ACHN (cell line): ENCODE measurements around the gene INTS11.
"Not testable (repeated sequence)": the region's sequence is repeated elsewhere in the genome, so short reads cannot be mapped to it uniquely, and the experiment has no call there.

Experiments used
- DNase-seq: peaks from one replicate; pipeline ENCODE4 v3.0.0-alpha.2; 2015
- in situ Hi-C: cut with HindIII; loops from 2 replicates; pipeline ENCODE4 v1.10.0; 2017; ENCODE audit warnings: low sequenced_read_pairs, low pct_ligation_motif_present, low pct_unique_long_range_greater_than_20kb

Gene INTS11

DNA sequence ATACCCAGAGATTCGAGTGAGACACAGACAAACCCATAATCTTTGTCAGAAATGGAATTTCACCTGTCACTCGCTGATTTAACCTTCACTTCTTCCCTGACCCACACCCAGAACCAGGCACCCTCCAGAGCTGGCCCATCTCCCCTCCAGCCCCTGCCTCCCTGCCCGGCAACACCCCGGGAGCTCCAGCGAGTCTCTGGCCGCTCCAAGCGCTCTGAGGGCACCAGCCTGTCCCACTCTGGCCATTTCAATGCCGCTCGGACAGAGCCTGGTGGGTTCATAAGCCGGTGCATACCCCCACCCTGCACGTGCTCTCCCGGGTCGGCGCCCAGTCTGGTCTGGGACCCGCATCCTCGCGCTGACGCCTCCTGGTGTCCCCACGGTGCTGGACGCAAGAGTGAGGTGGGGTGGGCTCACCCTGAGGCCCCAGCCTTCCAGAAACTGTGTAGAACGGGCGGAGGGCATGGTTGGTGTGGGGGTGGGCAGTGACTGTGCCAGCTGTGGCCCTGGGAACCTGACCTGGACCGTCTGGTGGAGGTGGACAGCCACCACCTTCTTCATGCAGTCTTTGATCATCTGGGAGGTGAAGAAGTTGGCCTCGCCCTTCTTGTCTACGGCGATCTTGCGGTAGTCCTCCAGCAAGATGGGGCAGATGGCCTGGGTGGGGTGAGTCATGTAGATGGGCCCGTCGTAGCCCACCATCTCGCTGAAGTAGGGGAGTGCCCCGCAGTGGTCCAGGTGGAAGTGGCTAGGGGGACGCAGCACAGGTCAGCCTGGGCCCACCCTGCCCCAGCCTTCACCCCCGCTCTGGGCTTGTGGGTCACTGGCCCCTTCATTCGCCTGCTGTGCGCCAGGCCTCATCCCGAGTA, 5.4 kb downstream of the INTS11 start:
- DNase-seq = no peak

DNA sequence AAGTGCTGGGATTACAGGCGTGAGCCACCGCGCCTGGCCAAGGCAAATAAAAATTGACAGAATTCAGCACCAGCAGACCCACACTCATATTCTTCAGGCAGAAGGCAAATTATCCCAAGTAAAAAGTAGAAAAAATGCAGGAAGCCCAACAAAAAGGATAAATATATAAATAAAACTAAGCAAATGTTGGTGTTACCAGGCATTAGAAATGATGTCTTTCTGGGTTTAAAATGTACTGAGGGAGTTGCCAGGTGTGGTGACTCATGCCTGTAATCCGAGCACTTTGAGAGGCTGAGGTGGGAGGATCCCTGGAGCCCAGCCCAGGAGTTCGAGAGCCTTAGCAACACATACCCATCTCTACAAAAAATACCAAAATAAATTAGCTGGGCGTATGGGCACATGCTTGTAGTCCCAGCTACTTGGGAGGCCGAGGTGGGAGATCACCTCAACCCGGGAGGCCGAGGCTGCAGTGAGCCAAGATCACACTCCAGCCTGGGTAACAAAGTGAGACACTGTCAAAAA, 6.3 kb downstream of the INTS11 start:
- DNase-seq = peak; percentile 83
- in situ Hi-C loops = no loop called here

More for the DNA sequence above, 5.4 kb downstream of the INTS11 start:
- in situ Hi-C loops = no loop called here

DNA sequence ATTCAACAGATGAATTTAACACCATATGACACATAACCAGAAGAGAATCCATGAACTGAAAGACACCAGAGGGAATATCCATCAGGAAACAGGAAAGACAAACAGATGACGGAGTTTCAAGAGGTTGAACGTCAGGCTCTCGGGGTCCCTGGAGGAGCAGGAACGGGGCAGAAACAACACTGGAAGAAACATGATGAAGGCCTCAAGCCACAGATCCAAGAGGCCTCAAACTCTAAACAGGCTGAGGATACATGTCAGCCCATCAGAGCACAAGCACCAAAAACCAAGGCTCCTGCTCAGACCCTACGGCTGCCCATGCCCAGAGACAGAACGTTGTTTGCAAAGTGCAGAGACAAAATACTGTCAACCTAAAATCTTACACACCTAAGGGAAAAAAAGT, 7.0 kb downstream of the INTS11 start:
- DNase-seq = no peak
- in situ Hi-C loops = no loop called here

DNA sequence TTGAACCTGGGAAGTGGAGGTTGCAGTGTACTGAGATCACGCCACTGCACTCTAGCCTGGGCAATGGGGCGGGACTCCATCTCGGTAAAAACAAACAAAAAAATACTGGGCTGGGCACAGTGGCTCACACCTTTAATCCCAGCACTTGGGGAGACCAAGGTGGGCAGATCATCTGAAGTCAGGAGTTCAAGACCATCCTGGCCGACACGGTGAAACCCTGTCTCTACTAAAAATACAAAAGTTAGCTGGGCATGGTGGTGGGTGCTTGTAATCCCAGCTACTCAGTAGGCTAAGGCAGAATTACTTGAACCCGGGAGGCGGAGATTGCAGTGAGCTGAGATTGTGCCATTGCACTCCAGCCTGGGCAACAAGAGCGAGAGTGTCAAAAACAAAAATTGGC, 8.3 kb downstream of the INTS11 start:
- in situ Hi-C loops, DNase-seq: not testable (repeated sequence)

DNA sequence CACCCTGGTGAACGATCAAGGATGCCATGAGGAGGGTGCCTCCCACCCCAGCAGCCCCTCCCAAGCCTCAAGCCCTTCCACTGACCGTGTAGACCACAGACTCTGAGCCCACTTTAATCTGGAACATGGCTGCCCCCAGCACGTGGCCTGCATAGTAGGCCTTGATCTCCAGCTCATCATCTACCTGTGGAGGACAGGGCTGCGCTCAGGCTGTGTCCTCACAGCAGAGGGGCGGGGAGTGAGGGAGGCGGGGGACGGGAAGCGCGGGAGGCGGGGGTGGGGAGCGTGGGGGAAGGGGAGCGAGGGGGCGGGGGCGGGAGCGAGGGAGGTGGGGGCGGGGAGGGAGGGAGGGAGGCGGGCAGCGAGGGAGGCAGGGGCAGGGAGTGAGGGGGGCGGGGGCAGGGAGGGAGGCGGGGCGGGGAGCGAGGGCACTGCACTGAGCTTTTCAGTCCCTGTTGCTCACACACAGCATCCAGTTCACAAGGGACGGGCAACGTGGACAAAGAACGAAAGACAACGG, 9.0 kb downstream of the INTS11 start:
- in situ Hi-C loops = no loop called here
- no peak for DNase-seq

DNA sequence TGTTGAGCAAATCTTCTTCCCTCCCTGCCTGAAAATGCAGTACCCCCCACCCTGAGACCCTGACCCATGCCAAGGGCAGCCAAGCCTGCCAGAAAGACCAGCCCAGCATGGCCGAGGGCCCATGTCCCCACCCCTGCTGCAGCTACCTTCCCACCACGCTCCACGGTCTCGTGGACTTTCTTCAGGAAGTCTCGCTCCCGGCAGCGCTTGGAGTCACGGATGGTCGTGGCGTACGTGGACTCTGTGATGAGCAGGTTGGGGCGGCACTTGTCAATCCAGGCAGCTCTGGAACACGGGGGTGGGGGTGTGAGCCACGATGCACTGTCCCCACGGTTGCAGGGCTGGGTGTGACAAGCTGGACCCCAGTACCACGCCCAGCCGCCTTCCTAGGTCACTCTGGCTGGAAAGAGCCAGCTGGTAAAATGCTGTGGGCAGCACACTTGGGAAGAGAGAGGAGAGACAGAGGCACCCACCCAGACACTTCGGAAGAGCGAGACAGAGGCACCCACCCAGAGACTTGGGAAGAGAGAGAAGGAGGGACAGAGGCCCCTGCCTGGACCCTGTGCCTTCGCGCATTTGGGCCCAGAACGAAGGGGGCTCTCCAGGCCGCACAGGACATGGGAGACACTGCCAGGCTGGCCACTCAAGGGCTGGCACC, 9.7 kb downstream of the INTS11 start:
- no peak for DNase-seq
- in situ Hi-C loops = no loop called here

DNA sequence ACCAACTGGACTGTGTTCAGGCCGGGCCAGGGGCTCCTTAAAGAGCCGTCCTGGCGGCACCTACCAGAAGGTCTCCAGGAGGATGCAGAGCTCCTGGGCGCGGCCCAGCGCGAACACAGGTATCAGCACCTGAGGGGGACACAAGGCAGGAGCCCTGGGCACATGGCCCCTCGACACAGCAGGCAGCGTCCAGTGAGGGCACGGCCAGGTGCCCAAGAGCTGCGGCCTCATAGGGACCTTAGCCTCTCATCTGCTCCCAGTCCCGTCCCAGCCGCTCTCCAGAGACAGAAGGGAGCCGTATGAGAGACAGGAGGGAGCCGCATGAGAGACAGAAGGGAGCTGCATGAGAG, 10.2 kb downstream of the INTS11 start:
- no peak for DNase-seq
- in situ Hi-C loops = no loop called here

DNA sequence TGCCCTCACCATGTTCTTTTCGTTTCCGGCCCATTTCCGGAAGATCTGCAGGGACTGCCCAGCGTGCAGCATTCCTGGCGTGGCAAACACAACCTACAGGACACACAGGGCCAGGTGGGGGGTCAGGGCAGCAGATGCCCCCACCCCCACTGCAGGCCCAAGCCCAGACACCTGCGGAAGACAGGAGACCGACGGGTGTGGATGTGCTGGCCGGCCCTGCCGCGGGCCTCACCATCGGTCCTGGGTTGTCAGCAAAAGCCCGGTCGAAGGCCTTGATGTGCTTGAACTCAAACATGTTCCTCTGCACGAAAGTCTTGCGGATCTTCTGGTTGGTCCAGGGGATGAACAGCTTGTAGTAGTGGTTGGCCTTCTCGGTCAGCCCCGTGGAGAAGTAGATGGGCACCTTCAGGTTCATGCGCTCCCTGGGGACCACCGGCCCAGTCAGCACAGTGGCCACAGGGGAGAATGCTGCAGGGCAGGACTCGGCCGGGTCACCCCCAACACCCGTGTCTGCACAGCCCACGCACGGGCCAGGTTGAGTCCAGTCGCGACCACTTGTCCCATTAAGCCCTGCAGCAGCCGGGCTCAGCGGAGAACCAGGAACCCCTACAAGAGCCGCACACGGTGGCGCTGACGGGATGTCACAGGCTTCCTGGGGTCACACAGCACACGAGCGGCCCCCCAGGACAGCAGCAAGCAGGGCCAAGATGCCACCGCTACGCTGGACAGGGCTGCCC, 10.8 kb downstream of the INTS11 start:
- in situ Hi-C loops = no loop called here
- no peak for DNase-seq

DNA sequence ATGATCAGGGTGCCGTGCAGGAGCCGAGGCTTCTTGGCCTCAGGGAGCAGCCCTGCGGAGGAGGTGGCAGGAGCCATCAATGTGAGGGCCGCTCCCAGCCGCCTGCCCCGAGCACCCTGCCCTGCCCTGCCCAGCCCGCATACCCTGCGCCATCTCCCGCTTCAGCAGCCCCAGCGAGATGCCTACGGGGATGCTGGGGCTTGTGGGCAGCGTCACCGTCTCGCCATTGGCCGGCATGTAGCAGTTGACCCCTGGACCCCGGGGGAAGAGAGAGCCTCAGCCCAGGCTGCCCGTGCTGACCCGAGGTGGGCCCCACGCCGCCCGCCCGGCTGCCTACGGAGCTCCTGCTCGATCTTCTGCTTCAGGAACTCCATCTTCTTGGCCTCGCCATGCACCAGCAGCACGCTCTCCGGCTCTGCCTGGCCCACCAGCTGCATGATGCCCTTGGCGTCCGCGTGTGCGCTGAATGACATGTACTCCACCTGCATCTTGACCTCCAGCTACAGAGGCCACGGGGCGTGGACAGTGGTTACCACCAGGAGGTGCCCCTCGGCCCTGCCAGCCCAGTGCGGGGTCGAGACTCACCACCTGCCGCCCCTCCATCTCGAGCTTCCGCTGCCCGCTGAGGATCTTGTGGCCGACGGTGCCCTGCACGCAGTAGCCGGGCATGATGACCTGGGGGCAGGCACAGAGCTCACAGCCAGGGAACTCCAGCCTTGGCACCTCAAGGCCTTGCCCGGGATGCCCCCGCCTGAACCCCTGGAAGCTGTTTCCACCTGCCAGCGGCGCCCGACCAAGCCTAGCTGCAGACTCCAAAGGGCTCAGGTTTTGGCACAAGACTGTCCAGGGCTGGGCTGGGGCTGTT, 11.8 kb downstream of the INTS11 start:
- in situ Hi-C loops = no loop called here

DNA sequence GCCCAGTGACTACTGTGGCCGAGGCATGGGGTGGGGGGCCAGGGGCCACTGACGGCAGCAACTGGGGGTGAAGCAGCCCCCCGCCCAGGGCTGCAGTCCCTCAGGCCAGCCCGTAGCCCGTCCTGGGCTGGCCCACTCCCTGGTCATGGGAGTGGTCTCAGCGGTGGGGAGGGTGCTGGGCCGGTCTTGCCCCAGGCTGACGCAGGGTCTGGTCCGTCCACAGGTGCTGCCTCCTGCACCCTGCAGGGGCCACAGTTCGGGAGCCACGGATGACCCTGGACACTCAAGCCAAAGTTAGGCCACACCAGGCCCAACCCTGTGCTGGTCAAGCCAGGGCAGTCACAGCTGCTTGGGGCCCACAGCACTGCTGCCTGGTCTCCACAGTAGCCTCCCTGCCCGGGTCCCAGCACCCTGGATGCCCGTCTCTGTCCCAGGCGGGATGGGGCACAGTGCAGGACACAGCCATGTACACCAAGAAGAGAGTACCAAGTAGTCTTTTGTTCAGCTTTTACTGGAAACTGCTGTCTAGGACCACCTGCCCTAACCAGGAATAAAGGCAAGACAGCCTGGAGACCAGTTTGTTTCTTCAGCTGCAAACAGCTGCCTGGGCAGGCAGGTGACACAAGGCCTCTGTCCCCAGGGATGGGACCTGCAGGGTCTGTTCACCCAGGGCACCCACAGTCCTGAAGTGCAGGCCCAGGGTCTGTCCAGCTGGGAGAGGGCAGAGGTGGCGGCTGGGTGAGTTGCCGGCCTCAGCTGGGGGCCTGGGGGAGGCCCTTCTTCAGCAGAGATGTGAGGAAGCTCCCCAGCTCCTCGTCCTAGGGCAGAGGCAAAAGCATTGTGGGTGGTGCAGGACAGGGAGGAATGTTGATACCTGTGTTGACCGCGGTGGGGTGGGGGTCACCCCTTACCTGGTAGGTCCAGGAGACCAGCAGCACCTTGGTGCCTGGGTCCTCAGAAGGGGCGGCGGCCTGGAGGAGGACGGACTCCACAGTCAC, 13.1 kb downstream of the INTS11 start:
- in situ Hi-C loops = no loop called here
- DNase-seq = no peak

More for the DNA sequence above, 11.8 kb downstream of the INTS11 start:
- no peak for DNase-seq

DNA sequence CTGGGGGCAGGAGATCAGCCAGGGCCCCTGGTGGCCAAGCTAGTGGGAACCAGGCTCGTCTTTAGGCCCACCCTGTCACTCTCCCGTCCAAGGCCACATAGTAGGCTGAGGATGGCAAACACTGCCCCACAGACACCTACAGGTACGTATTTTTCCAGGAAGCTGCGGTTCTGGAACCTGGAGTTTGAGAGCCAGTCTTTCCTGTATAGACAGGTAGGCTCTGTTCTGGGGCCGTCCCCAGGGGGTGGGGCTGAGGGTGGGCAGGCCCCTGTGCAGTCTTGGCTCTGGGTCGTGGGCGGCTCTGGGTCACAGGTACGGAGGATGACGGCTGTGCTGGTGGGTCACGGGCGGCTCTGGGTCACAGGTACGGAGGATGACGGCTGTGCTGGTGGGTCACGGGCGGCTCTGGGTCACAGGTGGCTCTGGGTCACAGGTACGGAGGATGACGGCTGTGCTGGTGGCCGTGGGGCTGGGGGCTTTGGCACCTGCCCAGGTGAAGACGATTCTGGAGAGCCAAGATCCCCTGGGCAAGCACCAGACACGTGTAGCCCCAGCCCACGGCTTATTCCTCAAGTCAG, 13.9 kb downstream of the INTS11 start:
- DNase-seq = no peak

DNA sequence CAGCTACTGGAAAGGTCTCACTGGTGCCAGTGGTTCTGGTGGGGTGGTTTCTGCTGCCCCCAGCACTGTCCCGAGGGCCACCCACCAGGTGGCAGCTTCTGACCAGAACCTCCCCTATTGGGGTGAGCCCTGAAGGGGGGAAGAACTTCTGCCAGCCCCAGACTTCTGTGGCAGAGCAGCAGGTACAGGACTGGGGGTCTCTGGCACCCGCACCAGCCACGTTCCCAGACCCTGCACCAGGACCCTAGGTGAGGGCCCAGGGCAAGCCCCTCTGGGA, 14.4 kb downstream of the INTS11 start:
- in situ Hi-C loops = no loop called here

More for the DNA sequence above, 13.9 kb downstream of the INTS11 start:
- in situ Hi-C loops = no loop called here

DNA sequence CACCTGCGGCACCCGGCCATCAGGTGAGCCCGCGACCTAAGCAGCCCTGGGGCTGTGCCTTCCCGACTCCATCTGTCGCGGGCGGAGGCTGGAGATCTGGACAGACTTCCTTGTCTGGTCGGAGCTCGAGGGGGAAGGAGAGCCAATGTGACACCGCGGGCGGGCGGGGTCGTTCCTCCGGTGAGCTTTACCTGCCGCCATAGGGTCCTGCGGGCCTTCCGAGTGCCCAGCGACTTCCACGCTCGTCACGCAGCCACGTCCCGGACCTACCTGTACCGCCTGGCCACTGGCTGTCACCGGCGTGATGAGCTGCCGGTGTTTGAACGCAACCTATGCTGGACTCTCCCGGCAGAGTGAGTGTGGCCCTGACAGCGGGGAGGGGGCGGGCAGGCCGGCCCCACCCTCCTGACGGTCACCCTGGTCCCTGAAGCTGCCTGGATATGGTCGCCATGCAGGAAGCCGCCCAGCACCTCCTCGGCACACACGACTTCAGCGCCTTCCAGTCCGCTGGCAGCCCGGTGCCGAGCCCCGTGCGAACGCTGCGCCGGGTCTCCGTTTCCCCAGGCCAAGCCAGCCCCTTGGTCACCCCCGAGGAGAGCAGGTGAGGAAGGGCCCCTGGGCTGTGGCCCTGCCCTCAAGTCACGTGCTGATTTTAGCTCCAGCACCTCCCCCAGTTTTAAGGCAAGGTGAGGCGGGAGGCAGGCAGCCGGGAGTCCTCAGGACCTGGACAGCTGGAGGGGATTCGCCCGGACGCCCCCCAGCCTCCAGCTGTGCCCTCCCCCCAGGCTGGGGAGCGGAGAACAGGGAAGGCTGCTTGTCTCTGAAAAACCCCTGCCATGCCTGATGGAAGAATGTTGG, 15.0 kb downstream of the INTS11 start:
- no peak for DNase-seq
- in situ Hi-C loops = no loop called here

More for the DNA sequence above, 14.4 kb downstream of the INTS11 start:
- no peak for DNase-seq

DNA sequence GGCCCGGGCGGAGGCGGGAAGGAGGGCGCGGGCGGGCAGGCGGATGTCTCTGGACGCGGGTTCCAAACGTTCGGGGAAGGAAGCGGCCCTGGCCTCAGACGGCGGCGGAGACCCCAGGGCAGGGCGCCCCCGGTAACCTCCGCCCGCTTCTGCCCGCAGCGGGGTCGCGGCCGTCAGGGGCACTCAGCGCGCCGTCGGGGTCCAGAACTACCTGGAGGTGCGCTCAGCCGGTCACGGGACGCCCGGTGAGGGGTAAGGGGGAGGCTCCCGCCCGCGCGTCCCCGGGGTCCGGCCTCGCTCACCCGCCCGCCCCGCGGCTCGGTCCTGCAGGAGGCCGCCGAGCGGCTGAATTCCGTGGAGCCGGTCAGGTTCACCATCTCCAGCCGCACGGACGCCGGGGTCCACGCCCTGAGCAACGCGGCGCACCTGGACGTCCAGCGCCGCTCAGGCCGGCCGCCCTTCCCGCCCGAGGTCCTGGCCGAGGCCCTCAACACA, 15.7 kb downstream of the INTS11 start:
- in situ Hi-C loops = no loop called here
- no peak for DNase-seq

DNA sequence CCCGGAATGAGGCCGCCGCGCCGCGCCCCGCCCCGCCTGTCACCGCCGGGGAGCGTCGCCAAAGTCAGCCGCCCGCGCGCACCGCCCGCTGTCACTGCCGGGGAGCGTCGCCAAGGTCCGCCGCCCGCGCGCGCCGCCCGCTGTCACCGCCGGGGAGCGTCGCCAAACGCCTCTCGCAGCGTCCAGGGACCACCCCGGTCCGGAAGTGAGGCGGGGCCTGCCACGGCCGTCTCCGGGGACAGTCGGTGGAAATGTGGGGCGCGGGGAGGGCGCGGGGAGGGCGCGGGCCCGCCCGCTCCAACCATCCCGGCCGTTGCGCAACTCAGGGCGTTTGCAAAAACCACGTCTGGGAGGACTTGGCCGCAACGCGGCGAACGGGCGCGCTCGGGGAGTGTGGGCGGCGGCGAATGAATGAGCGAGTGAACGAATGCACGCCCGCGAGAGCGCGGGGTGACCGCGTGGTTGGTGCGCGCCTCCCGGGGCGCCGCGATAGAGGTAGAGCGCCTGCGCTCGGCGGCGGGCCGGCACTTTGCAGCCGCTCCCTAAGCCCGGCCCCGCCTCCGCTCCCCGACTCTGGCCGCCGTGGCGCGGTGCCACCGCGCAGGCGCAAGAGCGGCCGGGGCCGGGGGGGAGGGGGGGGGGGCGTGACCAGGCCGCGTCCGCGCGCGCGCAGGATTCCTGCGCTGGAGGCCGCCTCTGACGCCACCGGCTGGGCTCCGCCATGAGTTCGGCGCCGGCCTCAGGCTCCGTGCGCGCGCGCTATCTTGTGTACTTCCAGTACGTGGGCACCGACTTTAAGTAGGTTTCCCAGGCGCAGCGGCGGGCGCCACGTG, 16.3 kb downstream of the INTS11 start, which contains the start of the genes ACAP3 and PUSL1:
Gene ACAP3 (minus strand): TSS at position 8 of the 833 bp plus-strand sequence. CDS start 115 bp downstream, outside the sequence.
Gene PUSL1 (plus strand): TSS at position 675 of the 833 bp plus-strand sequence. CDS start 47 bp downstream, at position 722.
- DNase-seq = peak; percentile 86
- in situ Hi-C loops = no loop called here
